Cerebellar cortex (tissue), 1 donor: ENCODE measurements around the gene SDSL.

Experiments
- DNase-seq: peaks from one replicate; pipeline ENCODE4 v3.0.0-alpha.2; 2015; ENCODE audit warnings: low spot score

Gene SDSL

GRCh38 chr12:113422030-113422885 lies at the start of gene SDSL:
TSS of gene SDSL (plus strand) at chr12:113422380. CDS start at chr12:113427983, 5,603 bp downstream.
- peak; percentile 46 for DNase-seq

GRCh38 chr12:113373440-113373839 lies 48.7 kb upstream of the SDSL start:
- DNase-seq, result no peak

GRCh38 chr12:113373969-113374368 lies 48.2 kb upstream of the SDSL start:
- no peak for DNase-seq

GRCh38 chr12:113374823-113375428 lies 47.3 kb upstream of the SDSL start:
- DNase-seq, result no peak

- no peak for DNase-seq
Observed at GRCh38 chr12:113378291-113378690, 43.9 kb upstream of the SDSL start.

GRCh38 chr12:113381220-113381619 lies 41.0 kb upstream of the SDSL start:
- DNase-seq, result no peak

- DNase-seq, result no peak
Observed at GRCh38 chr12:113382206-113382605, 40.0 kb upstream of the SDSL start.

GRCh38 chr12:113384778-113385177 lies 37.4 kb upstream of the SDSL start:
- DNase-seq, result no peak

GRCh38 chr12:113385282-113385882 lies 36.8 kb upstream of the SDSL start:
- no peak for DNase-seq

- no peak for DNase-seq
Observed at GRCh38 chr12:113386866-113387566, 35.2 kb upstream of the SDSL start.

- DNase-seq, result no peak
Observed at GRCh38 chr12:113387631-113388030, 34.5 kb upstream of the SDSL start.

- no peak for DNase-seq
Observed at GRCh38 chr12:113388351-113388750, 33.8 kb upstream of the SDSL start.

GRCh38 chr12:113390064-113391043 lies 31.8 kb upstream of the SDSL start:
- no peak for DNase-seq

GRCh38 chr12:113391145-113391544 lies 31.0 kb upstream of the SDSL start:
- no peak for DNase-seq

- DNase-seq, result no peak
Observed at GRCh38 chr12:113391650-113392337, 30.4 kb upstream of the SDSL start.

- no peak for DNase-seq
Observed at GRCh38 chr12:113392520-113392919, 29.7 kb upstream of the SDSL start.

- no peak for DNase-seq
Observed at GRCh38 chr12:113392988-113393579, 29.1 kb upstream of the SDSL start.

- DNase-seq, result no peak
Observed at GRCh38 chr12:113393749-113394148, 28.4 kb upstream of the SDSL start.

GRCh38 chr12:113395119-113395518 lies 27.1 kb upstream of the SDSL start:
- DNase-seq, result no peak

- DNase-seq, result no peak
Observed at GRCh38 chr12:113396200-113396599, 26.0 kb upstream of the SDSL start.
